B cell (primary cell): Measurements from ENCODE around the gene RHBDF1. TPM values are rescaled to one million over a fixed set of nuclear protein-coding genes. Genes with fewer than 3 reads are reported as not detected.

Source experiments
- ATAC-seq: fragments of 200-7000 bp; cut with Tn5 transposase; one replicate; pipeline ENCODE4 v1.10.0; 2021; ENCODE audit warnings: low read depth, mild to moderate bottlenecking, moderate number of reproducible peaks, moderate library complexity
- CTCF ChIA-PET: fragments of 350-600 bp; sonication (Branson Sonifier 250); formaldehyde crosslinking; loops from one replicate; lab custom pipeline; 2021; ENCODE audit warnings: antibody characterized with exemption, inconsistent platforms; lab: Charles Lee
- POLR2A ChIA-PET: fragments of 350-600 bp; sonication (Branson Sonifier 250); formaldehyde crosslinking; loops from one replicate; lab custom pipeline; 2021; ENCODE audit warnings: antibody characterized with exemption; lab: Charles Lee
- DNase-seq: peaks from one replicate; pipeline ENCODE4 v3.0.0; 2013
- H2AFZ ChIP-seq: 2 replicates; pipeline ENCODE4 v1.6.1; 2012; ENCODE audit warnings: mild to moderate bottlenecking, low read depth, low read length; ENCODE audit not compliant: insufficient read depth, poor library complexity, severe bottlenecking
- H3K27ac ChIP-seq, 2 donors: 1 replicate in 1 of 2; 2 replicates in 1 of 2; pipeline ENCODE4 v1.5.1; 2012 to 2013; ENCODE audit warnings: low read length in 2 of 2, mild to moderate bottlenecking in 2 of 2, moderate library complexity in 1 of 2
- H3K27me3 ChIP-seq, 4 experiments: fragments of 200-600 bp in 1 of 4; sonication (generic) in 1 of 4; replicated peaks in 1 of 4; 1 replicate in 2 of 4; 2 replicates in 2 of 4; pipeline versions ENCODE4 v1.6.1 to v1.7.0; 2013 to 2016; ENCODE audit warnings: low read length in 3 of 4, mild to moderate bottlenecking in 2 of 4, mixed read lengths in 1 of 4, moderate library complexity in 1 of 4; ENCODE audit not compliant: insufficient read depth in 4 of 4, control insufficient read depth in 3 of 4; ENCODE audit errors: control extremely low read depth in 1 of 4
- H3K36me3 ChIP-seq, 2 experiments: replicated peaks in 1 of 2; 1 replicate in 1 of 2; 2 replicates in 1 of 2; pipeline versions ENCODE4 v1.6.1 to v1.7.1; 2013; ENCODE audit warnings: low read length in 1 of 2; ENCODE audit not compliant: insufficient read depth in 2 of 2, control insufficient read depth in 1 of 2; ENCODE audit errors: control extremely low read depth in 1 of 2, extremely low read depth in 1 of 2
- H3K4me1 ChIP-seq, 2 donors: fragments of 200-600 bp in 1 of 2; sonication (generic) in 1 of 2; 1 replicate in 1 of 2; 2 replicates in 1 of 2; pipeline versions ENCODE4 v1.5.1 to v1.6.1; 2013 to 2017; ENCODE audit warnings: low read length in 2 of 2; ENCODE audit not compliant: control insufficient read depth in 2 of 2, insufficient read depth in 2 of 2
- H3K4me2 ChIP-seq: replicated peaks from 2 replicates; pipeline ENCODE3; 2012; ENCODE audit warnings: mild to moderate bottlenecking, low read depth, low read length; ENCODE audit not compliant: poor library complexity, severe bottlenecking
- H3K4me3 ChIP-seq, 5 experiments: fragments of 200-600 bp in 1 of 5; sonication (generic) in 1 of 5; 1 replicate in 3 of 5; 2 replicates in 2 of 5; pipeline versions ENCODE4 v1.5.1 to v1.7.0; 2011 to 2016; ENCODE audit warnings: low read length in 4 of 5, mild to moderate bottlenecking in 4 of 5, low read depth in 2 of 5, control low read depth in 1 of 5, moderate library complexity in 1 of 5; ENCODE audit not compliant: insufficient read depth in 1 of 5; ENCODE audit errors: control extremely low read depth in 1 of 5, extremely low read depth in 1 of 5
- H3K79me2 ChIP-seq: fragments of 200-600 bp; sonication (generic); one replicate; pipeline ENCODE4 v1.6.0; 2016; ENCODE audit warnings: low read length; ENCODE audit not compliant: control insufficient read depth, insufficient read depth
- H3K9ac ChIP-seq: fragments of 200-600 bp; sonication (generic); 2 replicates; pipeline ENCODE4 v1.6.1; 2017; ENCODE audit warnings: mild to moderate bottlenecking, low read length, moderate library complexity
- H3K9me3 ChIP-seq, 3 donors: one replicate each; pipeline versions ENCODE4 v1.6.1 to v1.7.1; 2013; ENCODE audit warnings: low read length in 2 of 3; ENCODE audit not compliant: control insufficient read depth in 2 of 3, insufficient read depth in 1 of 3; ENCODE audit errors: control extremely low read depth in 1 of 3
- H4K20me1 ChIP-seq: 2 replicates; pipeline ENCODE4 v1.6.0; 2012; ENCODE audit warnings: mild to moderate bottlenecking, low read length; ENCODE audit not compliant: insufficient read depth, control insufficient read depth, poor library complexity, severe bottlenecking
- H3K27ac Mint-ChIP-seq: one replicate; pipeline ENCODE4 v1.8.0; 2021; ENCODE audit warnings: mixed read lengths
- H3K27me3 Mint-ChIP-seq: one replicate; pipeline ENCODE4 v1.8.0; 2021; ENCODE audit warnings: mixed read lengths
- H3K4me1 Mint-ChIP-seq: one replicate; pipeline ENCODE4 v1.8.0; 2021; ENCODE audit warnings: mixed read lengths
- H3K4me3 Mint-ChIP-seq: one replicate; pipeline ENCODE4 v1.8.0; 2021; ENCODE audit warnings: mixed read lengths
- H3K9me3 Mint-ChIP-seq: one replicate; pipeline ENCODE4 v1.8.0; 2022; ENCODE audit warnings: mixed read lengths; ENCODE audit not compliant: insufficient read depth
- EZH2 ChIP-seq: IDR thresholded peaks from 2 replicates; pipeline ENCODE4 v1.6.1; 2012; ENCODE audit warnings: borderline replicate concordance, low read depth, mild to moderate bottlenecking, moderate library complexity, low read length; ENCODE audit not compliant: insufficient read depth, poor library complexity, severe bottlenecking
- WGBS: methylation state at CpG from one replicate; pipeline ENCODE4 v1.1.5; 2013; ENCODE audit warnings: missing lambda C conversion rate; ENCODE audit not compliant: insufficient coverage; 5-methylcytosine and 5-hydroxymethylcytosine counted together
- intact Hi-C: fragments of 100-400 bp; cut with micrococcal nuclease; formaldehyde crosslinking; loops from one replicate; pipeline ENCODE4 v1.10.0; 2022
- polyA plus RNA-seq: library from polyadenylated mRNA; depleted of rRNA; stranded (reverse); fragments of >200 nt; gene quantifications from 2 replicates; pipeline ENCODE4 v1.2.3, GENCODE V29; 2012
- total RNA-seq, 2 donors: library from RNA; stranded (reverse); fragments of 120-200 nt in 1 of 2; gene quantifications; 1 replicate in 1 of 2; 2 replicates in 1 of 2; pipeline versions ENCODE4 v1.2.3 to v1.2.4, GENCODE V29; 2013 to 2022
- TF ChIP-seq, protein P1 (sequence below): fragments of 200-600 bp; IDR thresholded peaks from one replicate; pipeline ENCODE4 v1.8.0; 2022; ENCODE audit warnings: antibody characterized with exemption, mild to moderate bottlenecking

The RHBDF1 gene
- total and polyA plus RNA-seq, 2 donors (not counting 1 experiment from before 2014, with no cell fraction given), result 0.42 to 0.76 TPM

- WGBS, result 90% methylated on average over 13 of the region's 13 CpGs
- ATAC-seq (no peak), DNase-seq (no peak)
- intact Hi-C loops, result no loop called here
- Histone ChIP-seq H3K36me3 (no peaks in the 10 kb centered on the region), H3K27me3 (peaks cover 0 to 23% (median 6%) of the 10 kb centered on the region in 4 experiments), H3K4me3 (no peak overlapping the region), H3K9ac (no peak overlapping the region), H3K4me2 (no peak overlapping the region), H3K27ac (no peak overlapping the region), H2AFZ (no peak overlapping the region), H3K79me2 (no peaks in the 10 kb centered on the region), H4K20me1 (no peaks in the 10 kb centered on the region), H3K9me3 (no peaks in the 10 kb centered on the region), H3K4me1 (peaks cover 1 to 8% of the 10 kb centered on the region in 2 donors)
- Mint-ChIP-seq H3K9me3 (no peaks in the 10 kb centered on the region), H3K27me3 (peaks cover 8% of the 10 kb centered on the region), H3K27ac (no peak overlapping the region), H3K4me1 (peaks cover 7% of the 10 kb centered on the region), H3K4me3 (no peak overlapping the region)
- ChIA-PET CTCF (interaction anchor here (0.8 to 14.6 kb wide), 28 partner anchors 8 to 304 kb away, joined by 3 to 401 read pairs (median 8); partner anchors contain the start of genes MPG, MRPL28, POLR3K and SNRNP25), POLR2A (interaction anchor here (0.8 to 1.5 kb wide), 4 partner anchors 12 to 30 kb away, joined by 3 to 9 read pairs (median 6); partner anchors contain the start of gene MPG)
- TF ChIP-seq, protein P1, sequence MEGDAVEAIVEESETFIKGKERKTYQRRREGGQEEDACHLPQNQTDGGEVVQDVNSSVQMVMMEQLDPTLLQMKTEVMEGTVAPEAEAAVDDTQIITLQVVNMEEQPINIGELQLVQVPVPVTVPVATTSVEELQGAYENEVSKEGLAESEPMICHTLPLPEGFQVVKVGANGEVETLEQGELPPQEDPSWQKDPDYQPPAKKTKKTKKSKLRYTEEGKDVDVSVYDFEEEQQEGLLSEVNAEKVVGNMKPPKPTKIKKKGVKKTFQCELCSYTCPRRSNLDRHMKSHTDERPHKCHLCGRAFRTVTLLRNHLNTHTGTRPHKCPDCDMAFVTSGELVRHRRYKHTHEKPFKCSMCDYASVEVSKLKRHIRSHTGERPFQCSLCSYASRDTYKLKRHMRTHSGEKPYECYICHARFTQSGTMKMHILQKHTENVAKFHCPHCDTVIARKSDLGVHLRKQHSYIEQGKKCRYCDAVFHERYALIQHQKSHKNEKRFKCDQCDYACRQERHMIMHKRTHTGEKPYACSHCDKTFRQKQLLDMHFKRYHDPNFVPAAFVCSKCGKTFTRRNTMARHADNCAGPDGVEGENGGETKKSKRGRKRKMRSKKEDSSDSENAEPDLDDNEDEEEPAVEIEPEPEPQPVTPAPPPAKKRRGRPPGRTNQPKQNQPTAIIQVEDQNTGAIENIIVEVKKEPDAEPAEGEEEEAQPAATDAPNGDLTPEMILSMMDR, result no peak
- TF ChIP-seq EZH2, result no peak
Measured at GRCh38 chr16:66309-67182, 5.9 kb downstream of the RHBDF1 start.
